IPS-18a (cell line): Measurements from ENCODE around the gene PCK2.

ENCODE experiments used
- H3K27ac ChIP-seq: one replicate; pipeline ENCODE4 v1.5.1; 2013; ENCODE audit warnings: low read length
- H3K27me3 ChIP-seq: one replicate; pipeline ENCODE4 v1.6.1; 2013; ENCODE audit warnings: mild to moderate bottlenecking, low read length; ENCODE audit not compliant: control insufficient read depth, insufficient read depth
- H3K36me3 ChIP-seq: one replicate; pipeline ENCODE4 v1.6.1; 2013; ENCODE audit warnings: low read depth, low read length; ENCODE audit not compliant: control insufficient read depth
- H3K4me1 ChIP-seq: one replicate; pipeline ENCODE4 v1.6.1; 2013; ENCODE audit warnings: low read depth, low read length; ENCODE audit not compliant: control insufficient read depth
- H3K4me3 ChIP-seq: one replicate; pipeline ENCODE4 v1.5.1; 2013; ENCODE audit warnings: low read length
- H3K9ac ChIP-seq: one replicate; pipeline ENCODE4 v1.6.1; 2013; ENCODE audit warnings: mild to moderate bottlenecking, low read length, moderate library complexity
- H3K9me3 ChIP-seq: one replicate; pipeline ENCODE4 v1.6.1; 2013; ENCODE audit warnings: low read depth, low read length; ENCODE audit not compliant: control insufficient read depth

The PCK2 gene

DNA sequence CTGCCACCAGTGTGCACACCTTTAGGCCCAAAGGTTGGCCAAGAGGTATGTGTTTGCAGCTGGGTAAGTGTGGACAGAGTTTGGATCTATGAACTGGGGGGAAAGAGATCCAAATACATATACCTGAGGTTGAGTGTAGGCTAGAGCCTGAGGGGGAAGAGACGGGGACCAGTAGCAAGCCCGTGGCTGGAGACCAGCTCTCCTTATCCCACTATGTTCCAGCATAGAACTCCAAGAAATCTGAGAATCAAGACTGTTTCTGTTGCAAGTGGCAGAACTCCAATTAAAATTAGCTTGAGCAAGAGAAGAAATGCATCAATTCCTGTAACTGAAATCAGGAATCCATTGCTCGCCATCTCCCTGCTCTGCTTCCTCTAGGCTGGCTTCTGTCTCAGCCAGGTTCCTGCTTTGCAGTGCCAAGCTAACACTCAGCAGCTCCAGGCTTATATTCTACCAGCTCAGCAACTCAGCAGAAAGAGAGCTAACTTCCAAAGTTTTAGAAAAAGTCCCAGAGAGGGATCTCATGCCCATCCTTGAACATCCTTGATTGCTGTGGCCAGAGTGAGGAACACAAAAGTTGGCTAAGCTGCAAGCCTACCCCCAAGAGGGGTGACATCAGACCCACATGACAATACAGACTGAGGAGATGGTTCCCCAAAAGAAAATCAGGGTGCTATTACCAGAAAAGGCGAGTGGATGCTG, 1.5 kb upstream of the PCK2 start:
- Histone ChIP-seq H3K36me3 (no peaks in the 10 kb centered on the region), H3K9ac (no peak overlapping the region), H3K4me3 (no peak overlapping the region), H3K9me3 (no peaks in the 10 kb centered on the region), H3K27ac (no peak overlapping the region), H3K27me3 (no peaks in the 10 kb centered on the region), H3K4me1 (peaks cover 11% of the 10 kb centered on the region)

GRCh38 chr14:24093207-24093900, 757 bp upstream of the PCK2 start:
- peaks cover 11% of the 10 kb centered on the region for H3K4me1 ChIP-seq
- no peaks in the 10 kb centered on the region for H3K9me3 ChIP-seq
- no peaks in the 10 kb centered on the region for H3K27me3 ChIP-seq
- peak overlapping the region; percentile 8 for H3K27ac ChIP-seq
- peak overlapping the region; percentile 16 for H3K4me3 ChIP-seq
- H3K36me3 ChIP-seq = peaks cover 6% of the 10 kb centered on the region
- H3K9ac ChIP-seq = peak overlapping the region; percentile 47

- Histone ChIP-seq H3K9ac (peak overlapping the region; percentile 95), H3K36me3 (peaks cover 19% of the 10 kb centered on the region), H3K9me3 (no peaks in the 10 kb centered on the region), H3K4me3 (peak overlapping the region; percentile 88), H3K4me1 (peaks cover 11% of the 10 kb centered on the region), H3K27ac (peak overlapping the region; percentile 31), H3K27me3 (no peaks in the 10 kb centered on the region)
Measured at GRCh38 chr14:24094841-24095270, 745 bp downstream of the PCK2 start.

- peak overlapping the region; percentile 95 for H3K9ac ChIP-seq
- peak overlapping the region; percentile 31 for H3K27ac ChIP-seq
- H3K27me3 ChIP-seq = no peaks in the 10 kb centered on the region
- H3K4me1 ChIP-seq = peaks cover 11% of the 10 kb centered on the region
- peak overlapping the region; percentile 88 for H3K4me3 ChIP-seq
- H3K36me3 ChIP-seq = peaks cover 26% of the 10 kb centered on the region
- no peaks in the 10 kb centered on the region for H3K9me3 ChIP-seq
Measured at GRCh38 chr14:24095271-24096068, 1.4 kb downstream of the PCK2 start.

- Histone ChIP-seq H3K27ac (no peak overlapping the region), H3K9ac (no peak overlapping the region), H3K4me3 (no peak overlapping the region), H3K27me3 (no peaks in the 10 kb centered on the region), H3K36me3 (peaks cover 35% of the 10 kb centered on the region), H3K4me1 (peaks cover 11% of the 10 kb centered on the region), H3K9me3 (no peaks in the 10 kb centered on the region)
Measured at GRCh38 chr14:24096545-24097181, 2.6 kb downstream of the PCK2 start.

GRCh38 chr14:24098229-24098926, 4.3 kb downstream of the PCK2 start:
- Histone ChIP-seq H3K36me3 (peaks cover 44% of the 10 kb centered on the region), H3K4me1 (peaks cover 7% of the 10 kb centered on the region)

GRCh38 chr14:24098927-24099813, 5.1 kb downstream of the PCK2 start:
- H3K27me3 ChIP-seq = no peaks in the 10 kb centered on the region
- no peak overlapping the region for H3K27ac ChIP-seq
- no peak overlapping the region for H3K9ac ChIP-seq
- peaks cover 51% of the 10 kb centered on the region for H3K36me3 ChIP-seq
- H3K4me3 ChIP-seq = no peak overlapping the region
- peaks cover 4% of the 10 kb centered on the region for H3K4me1 ChIP-seq
- peaks cover 3% of the 10 kb centered on the region for H3K9me3 ChIP-seq

More at GRCh38 chr14:24098229-24098926, 4.3 kb downstream of the PCK2 start:
- no peak overlapping the region for H3K4me3 ChIP-seq
- H3K27ac ChIP-seq = no peak overlapping the region
- no peak overlapping the region for H3K9ac ChIP-seq
- H3K27me3 ChIP-seq = no peaks in the 10 kb centered on the region
- H3K9me3 ChIP-seq = no peaks in the 10 kb centered on the region

DNA sequence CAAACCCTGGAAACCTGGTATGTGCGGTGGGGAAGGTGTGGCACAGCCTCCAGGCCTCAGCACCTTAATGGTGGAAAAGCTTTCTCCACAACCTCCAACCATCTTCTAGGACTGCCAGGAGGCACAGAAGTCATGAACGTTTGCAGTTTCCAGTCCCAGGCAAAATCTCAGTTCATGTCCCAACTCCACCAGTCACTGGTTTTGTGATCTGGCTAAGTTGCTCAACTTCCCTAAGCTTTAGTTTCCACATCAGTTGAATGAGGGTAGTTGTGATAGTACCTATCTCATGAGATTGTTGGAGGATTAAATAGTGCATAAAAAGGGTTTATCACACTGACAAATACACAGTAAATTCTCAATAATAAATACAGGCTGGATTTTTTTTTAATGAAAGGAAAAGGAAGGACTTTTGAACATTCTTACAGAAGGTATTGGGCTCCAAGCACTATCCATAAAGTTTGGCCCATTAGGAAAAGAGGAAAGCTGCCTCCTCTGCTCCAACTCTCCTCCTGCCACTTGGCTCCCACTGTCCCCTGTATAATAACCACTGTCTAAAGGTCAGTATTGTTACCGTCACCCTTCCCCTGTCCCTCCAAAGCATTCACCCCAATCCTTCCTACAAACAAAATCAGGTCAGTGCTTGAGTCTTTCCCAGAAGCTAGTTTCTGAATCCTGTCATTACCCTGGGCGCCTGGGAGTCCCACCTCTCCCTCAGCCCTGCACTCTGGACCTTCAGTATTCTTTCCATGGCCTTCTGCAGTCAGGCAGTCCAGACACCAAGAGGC, 6.3 kb downstream of the PCK2 start:
- no peak overlapping the region for H3K9ac ChIP-seq
- H3K27ac ChIP-seq = no peak overlapping the region
- peaks cover 51% of the 10 kb centered on the region for H3K36me3 ChIP-seq
- H3K4me1 ChIP-seq = peaks cover 4% of the 10 kb centered on the region
- H3K27me3 ChIP-seq = no peaks in the 10 kb centered on the region
- peaks cover 3% of the 10 kb centered on the region for H3K9me3 ChIP-seq
- H3K4me3 ChIP-seq = no peak overlapping the region

- Histone ChIP-seq H3K27me3 (no peaks in the 10 kb centered on the region), H3K27ac (no peak overlapping the region), H3K4me3 (no peak overlapping the region), H3K9me3 (peaks cover 3% of the 10 kb centered on the region), H3K9ac (no peak overlapping the region), H3K36me3 (peaks cover 51% of the 10 kb centered on the region), H3K4me1 (no peaks in the 10 kb centered on the region)
Measured at GRCh38 chr14:24100982-24101494, 6.9 kb downstream of the PCK2 start.
